Stimulated activated naive CD4-positive, alpha-beta T cell (primary cell): ENCODE measurements around the gene HACD4.
"Not testable (repeated sequence)": the region's sequence is repeated elsewhere in the genome, so short reads cannot be mapped to it uniquely, and the experiment has no call there.

ENCODE experiments used
- DNase-seq, 6 experiments: peaks; one replicate each; lab custom pipeline; 2025; lab: John Stamatoyannopoulos, UW

Gene HACD4

DNA sequence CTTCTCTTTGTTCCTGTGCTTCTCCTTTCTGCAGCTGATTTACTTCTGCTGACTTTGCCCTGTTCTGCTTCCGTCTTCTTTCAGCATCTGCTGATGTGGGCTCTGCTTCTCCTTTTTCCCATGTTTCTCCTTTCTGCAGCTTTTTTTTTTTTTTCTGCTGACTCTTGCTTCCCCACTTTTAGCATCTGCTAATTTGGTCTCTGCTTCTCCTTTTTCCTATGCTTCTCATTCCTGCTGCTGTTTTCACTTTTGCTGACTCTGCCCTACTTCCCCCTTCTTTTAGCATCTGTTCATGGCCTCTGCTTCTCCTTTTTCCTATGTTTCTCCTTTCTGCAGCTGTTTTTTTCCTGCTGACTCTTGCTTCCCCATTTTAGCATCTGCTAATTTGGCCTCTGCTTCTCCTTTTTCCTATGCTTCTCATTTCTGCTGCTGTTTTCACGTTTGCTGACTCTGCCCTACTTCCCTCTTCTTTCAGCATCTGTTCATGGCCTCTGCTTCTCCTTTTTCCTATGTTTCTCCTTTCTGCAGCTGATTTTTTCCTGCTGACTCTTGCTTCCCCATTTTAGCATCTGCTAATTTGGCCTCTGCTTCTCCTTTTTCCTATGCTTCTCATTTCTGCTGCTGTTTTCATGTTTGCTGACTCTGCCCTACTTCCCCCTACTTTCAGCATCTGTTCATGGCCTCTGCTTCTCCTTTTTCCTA is 58.0 kb downstream of the HACD4 start:
- not testable (repeated sequence) for DNase-seq

DNA sequence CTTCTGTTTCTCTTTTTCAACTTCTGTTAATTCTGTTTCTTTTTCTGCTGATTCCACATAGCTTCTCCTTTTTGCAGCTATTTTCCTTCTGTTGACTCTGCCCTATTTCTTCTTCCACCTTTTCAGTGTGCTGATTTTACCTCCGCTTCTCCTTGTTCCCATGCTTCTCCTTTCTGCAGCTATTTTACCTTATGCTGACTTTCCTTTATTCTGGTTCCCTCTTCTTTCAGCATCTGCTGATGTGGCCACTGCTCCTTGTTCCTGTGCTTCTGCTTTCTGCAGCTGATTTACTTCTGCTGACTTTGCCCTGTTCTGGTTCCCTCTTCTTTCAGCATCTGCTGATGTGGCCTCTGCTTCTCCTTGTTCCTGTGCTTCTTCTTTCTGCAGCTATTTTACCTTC is 58.8 kb downstream of the HACD4 start:
- no peak for DNase-seq

DNA sequence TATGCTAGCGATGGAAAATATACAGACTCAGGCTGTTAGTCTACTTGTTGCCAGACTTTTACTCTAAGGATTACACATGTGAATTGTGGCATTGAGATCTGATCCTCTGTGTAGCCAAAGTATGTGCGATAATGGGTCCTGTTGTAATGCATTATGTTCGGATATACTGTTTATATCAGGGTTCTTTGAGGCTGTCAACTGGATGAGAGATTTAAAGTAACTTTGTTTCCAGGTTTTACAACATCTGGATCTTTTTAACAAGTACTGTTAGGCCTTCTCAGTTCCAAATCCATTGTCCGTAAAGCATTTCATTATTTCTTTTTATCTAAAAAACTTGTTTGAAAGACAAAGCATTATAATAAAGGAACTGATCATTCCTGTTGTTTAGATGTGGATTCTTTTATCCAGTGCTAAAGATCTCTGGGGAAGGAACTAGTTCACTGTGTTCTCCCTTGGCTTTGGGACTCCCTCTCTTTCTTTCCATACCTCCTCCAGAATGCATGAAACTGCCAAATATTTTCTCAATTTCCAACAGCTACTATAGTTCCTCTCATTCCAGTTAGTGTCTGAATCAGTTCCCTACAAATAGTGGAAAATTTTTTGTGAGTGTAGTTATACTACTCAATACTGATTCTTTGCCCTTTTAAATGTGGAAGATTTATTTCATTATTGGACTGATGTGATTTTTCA is 68.8 kb downstream of the HACD4 start:
- DNase-seq: no peak

DNA sequence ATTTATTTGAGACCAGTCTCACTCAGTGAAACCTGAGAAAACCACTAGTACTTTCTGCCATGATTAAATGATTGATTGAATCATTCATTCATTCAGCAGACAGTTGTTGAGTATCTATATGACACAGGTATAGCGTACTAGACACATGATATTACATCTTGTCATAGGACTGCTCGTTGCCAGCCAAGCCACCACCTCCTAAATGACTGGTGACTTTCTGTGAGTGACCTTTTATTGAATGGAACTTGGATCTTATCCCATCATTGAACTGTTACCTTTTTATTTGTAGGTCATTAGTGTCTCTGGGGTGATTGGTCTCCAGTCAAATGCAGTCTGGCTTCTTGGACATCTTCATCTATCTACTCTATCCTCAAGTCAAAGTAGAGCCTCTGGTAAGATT is 80.7 kb downstream of the HACD4 start:
- DNase-seq: no peak
